Testis (tissue), 3 donors: Measurements from ENCODE around the gene SH3RF1. TPM values are rescaled to one million over a fixed set of nuclear protein-coding genes. Genes with fewer than 3 reads are reported as not detected.

Source experiments
- DNase-seq: peaks from one replicate; pipeline ENCODE4 v3.0.0-alpha.2; 2019
- H3K27ac ChIP-seq, 2 donors: fragments of 200-600 bp; sonication (generic); one replicate each; pipeline ENCODE4 v1.5.1; 2019
- H3K27me3 ChIP-seq: fragments of 200-600 bp; sonication (generic); one replicate; pipeline ENCODE4 v1.5.1; 2019
- H3K36me3 ChIP-seq: fragments of 200-600 bp; sonication (generic); one replicate; pipeline ENCODE4 v1.5.1; 2017; ENCODE audit warnings: low read depth; ENCODE audit errors: missing control alignments
- H3K4me1 ChIP-seq: fragments of 200-600 bp; sonication (generic); one replicate; pipeline ENCODE4 v1.5.1; 2019
- H3K4me3 ChIP-seq, 2 donors: fragments of 200-600 bp; sonication (generic); one replicate each; pipeline ENCODE4 v1.5.1; 2017 to 2019
- H3K9me3 ChIP-seq: fragments of 200-600 bp; sonication (generic); one replicate; pipeline ENCODE4 v1.5.1; 2017
- CTCF ChIP-seq, 3 experiments: fragments of 450-650 bp in 2 of 3; fragments of 200-600 bp in 1 of 3; sonication (generic) in 1 of 3; IDR thresholded peaks; one replicate each; pipeline ENCODE4 v1.5.1; 2016 to 2019; ENCODE audit warnings: antibody characterized with exemption in 3 of 3, mild to moderate bottlenecking in 2 of 3, moderate library complexity in 1 of 3
- POLR2A ChIP-seq: fragments of 450-650 bp; IDR thresholded peaks from one replicate; pipeline ENCODE4 v1.6.1; 2017; ENCODE audit warnings: antibody characterized with exemption, mild to moderate bottlenecking, moderate library complexity
- WGBS, 2 donors: methylation state at CpG; one replicate each; pipeline ENCODE4 v1.1.5; 2018; 5-methylcytosine and 5-hydroxymethylcytosine counted together
- intact Hi-C: fragments of 100-400 bp; cut with DNase I; formaldehyde crosslinking; loops from one replicate; pipeline ENCODE4 v1.15.1; 2023; ENCODE audit warnings: low total_unique reads
- polyA plus RNA-seq: library from polyadenylated mRNA; stranded (reverse); fragments of 350-450 nt; fragmentation: Illumina TruSeq; extraction: RNeasy Lipid Tissue Mini Kit (QIAGEN cat#74804); gene quantifications from one replicate; pipeline ENCODE4 v1.2.3, GENCODE V29; 2014; ENCODE audit warnings: low read depth, low replicate concordance; ENCODE audit not compliant: insufficient read depth
- total RNA-seq, 2 donors: library from RNA; depleted of rRNA; stranded (reverse); fragments of >200 nt; gene quantifications; one replicate each; pipeline ENCODE4 v1.2.3, GENCODE V29; 2016

The SH3RF1 gene
- total and polyA plus RNA-seq, 3 donors from 2014 or later: 15.1 to 38.9 (median 26.4) TPM

- no peak for DNase-seq
- Histone ChIP-seq H3K36me3 (no peaks in the 10 kb centered on the region), H3K9me3 (no peaks in the 10 kb centered on the region), H3K4me1 (peaks cover 6% of the 10 kb centered on the region), H3K27ac (no peak overlapping the region), H3K27me3 (no peaks in the 10 kb centered on the region), H3K4me3 (no peak overlapping the region)
- intact Hi-C loops: no loop called here
- TF ChIP-seq CTCF (IDR thresholded peaks at IDR 0.05) (no peak), POLR2A (no peak)
- WGBS, 2 donors: 94 to 99% methylated on average over 3 of the region's 3 CpGs
These were observed 114.4 kb downstream of the SH3RF1 start for GRCh38 chr4:169156392-169156791.

DNA sequence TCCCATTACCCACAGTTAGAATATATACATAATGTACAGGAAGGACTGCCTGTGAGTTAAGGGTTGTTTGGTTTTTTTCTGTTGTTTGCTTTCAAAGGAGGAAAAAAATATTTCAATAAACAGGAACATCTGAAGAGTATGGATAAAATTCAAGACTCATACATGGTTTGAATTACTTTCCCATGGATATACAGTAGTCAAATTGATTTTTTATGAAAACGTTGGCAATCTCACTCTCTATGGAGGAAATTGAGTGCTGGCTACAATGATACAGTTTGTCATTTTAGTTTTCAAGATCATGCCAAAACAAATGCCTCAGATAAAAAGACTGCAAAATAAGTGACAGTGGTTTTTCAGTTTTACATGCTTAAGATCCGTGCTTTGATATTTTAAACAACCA is 116.6 kb downstream of the SH3RF1 start:
- H3K4me1 ChIP-seq: peaks cover 6% of the 10 kb centered on the region
- 53 to 68% methylated on average over 2 of the region's 2 CpGs for WGBS, 2 donors
- intact Hi-C loops: no loop called here
- no peaks in the 10 kb centered on the region for H3K36me3 ChIP-seq
- no peak for TF ChIP-seq CTCF (IDR thresholded peaks at IDR 0.05)
- no peak for TF ChIP-seq POLR2A
- no peak overlapping the region for H3K4me3 ChIP-seq
- no peak for DNase-seq
- no peaks in the 10 kb centered on the region for H3K9me3 ChIP-seq
- H3K27me3 ChIP-seq: no peaks in the 10 kb centered on the region
- no peak overlapping the region for H3K27ac ChIP-seq

GRCh38 chr4:169153481-169154087 is 117.2 kb downstream of the SH3RF1 start:
- 92 to 93% methylated on average over 2 of the region's 2 CpGs for WGBS, 2 donors
- no peaks in the 10 kb centered on the region for H3K36me3 ChIP-seq
- H3K27me3 ChIP-seq: no peaks in the 10 kb centered on the region
- intact Hi-C loops: no loop called here
- no peak overlapping the region for H3K4me3 ChIP-seq
- TF ChIP-seq POLR2A (no peak), CTCF (IDR thresholded peaks at IDR 0.05) (no peak)
- H3K4me1 ChIP-seq: peaks cover 6% of the 10 kb centered on the region
- no peak for DNase-seq
- no peaks in the 10 kb centered on the region for H3K9me3 ChIP-seq
- H3K27ac ChIP-seq: no peak overlapping the region

DNA sequence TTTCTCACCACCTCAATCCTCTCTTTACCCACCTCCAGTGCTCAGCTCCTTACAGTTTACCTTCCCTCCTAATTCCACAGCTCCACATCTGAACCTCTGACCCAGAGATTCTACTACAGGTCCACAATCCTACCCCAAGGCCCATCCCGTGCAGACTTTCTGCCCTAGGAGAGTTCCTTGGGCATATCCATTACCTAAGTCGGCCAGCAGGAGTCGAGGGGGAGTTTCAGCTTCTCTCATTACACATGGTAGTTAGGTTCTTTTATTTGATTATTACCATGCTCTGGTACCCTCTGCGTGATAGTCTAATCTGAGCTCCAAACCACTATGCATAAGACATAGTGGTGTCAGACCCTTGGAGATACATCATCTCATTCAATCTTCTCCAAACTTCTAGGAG is 117.9 kb downstream of the SH3RF1 start:
- 73 to 96% methylated on average over 4 of the region's 4 CpGs for WGBS, 2 donors
- no peak for DNase-seq
- Histone ChIP-seq H3K36me3 (no peaks in the 10 kb centered on the region), H3K9me3 (no peaks in the 10 kb centered on the region), H3K4me1 (peaks cover 6% of the 10 kb centered on the region), H3K27ac (no peak overlapping the region), H3K27me3 (no peaks in the 10 kb centered on the region), H3K4me3 (no peak overlapping the region)
- intact Hi-C loops: no loop called here
- no peak for TF ChIP-seq POLR2A
- TF ChIP-seq CTCF (IDR thresholded peaks at IDR 0.05): no peak

- no peaks in the 10 kb centered on the region for H3K36me3 ChIP-seq
- no peaks in the 10 kb centered on the region for H3K27me3 ChIP-seq
- peaks cover 6% of the 10 kb centered on the region for H3K4me1 ChIP-seq
- no peak for DNase-seq
- intact Hi-C loops: no loop called here
- H3K9me3 ChIP-seq: no peaks in the 10 kb centered on the region
- H3K27ac ChIP-seq: no peak overlapping the region
- H3K4me3 ChIP-seq: no peak overlapping the region
- TF ChIP-seq CTCF (IDR thresholded peaks at IDR 0.05) (no peak), POLR2A (no peak)
- 93 to 96% methylated on average over 3 of the region's 3 CpGs for WGBS, 2 donors
These were observed 118.7 kb downstream of the SH3RF1 start for GRCh38 chr4:169152098-169152497.
